Vagina (tissue), 2 donors: ENCODE data around the gene BRSK2. TPM values are rescaled to one million over a fixed set of nuclear protein-coding genes. Genes with fewer than 3 reads are reported as not detected.
"Not testable (repeated sequence)": the region's sequence is repeated elsewhere in the genome, so short reads cannot be mapped to it uniquely, and the experiment has no call there.

Experiments used
- DNase-seq, 2 donors: peaks; one replicate each; pipeline ENCODE4 v3.0.0-alpha.2; 2017; ENCODE audit errors: extremely low spot score in 2 of 2
- H3K27ac ChIP-seq: fragments of 200-600 bp; sonication (generic); one replicate; pipeline ENCODE4 v1.5.1; 2019
- H3K27me3 ChIP-seq: fragments of 200-600 bp; sonication (generic); one replicate; pipeline ENCODE4 v1.5.1; 2019
- H3K36me3 ChIP-seq, 2 donors: fragments of 200-600 bp; sonication (generic); one replicate each; pipeline ENCODE4 v1.5.1; 2017 to 2019
- H3K4me1 ChIP-seq: fragments of 200-600 bp; sonication (generic); one replicate; pipeline ENCODE4 v1.5.1; 2019
- H3K4me3 ChIP-seq, 2 donors: fragments of 200-600 bp; sonication (generic); 1 replicate in 1 of 2; 2 replicates in 1 of 2; pipeline ENCODE4 v1.5.1; 2016 to 2019
- H3K9me3 ChIP-seq: fragments of 200-600 bp; sonication (generic); one replicate; pipeline ENCODE4 v1.5.1; 2019
- POLR2A ChIP-seq, 2 donors: fragments of 450-650 bp; IDR thresholded peaks; one replicate each; pipeline ENCODE4 v1.6.1; 2017; ENCODE audit warnings: antibody characterized with exemption in 2 of 2, mild to moderate bottlenecking in 2 of 2, moderate library complexity in 2 of 2
- POLR2AphosphoS5 ChIP-seq, 2 donors: sonication (generic); formaldehyde crosslinking; IDR thresholded peaks; one replicate each; pipeline ENCODE4 v1.9.0; 2017; ENCODE audit warnings: antibody characterized with exemption in 2 of 2, mild to moderate bottlenecking in 2 of 2, low read depth in 1 of 2; ENCODE audit not compliant: insufficient read depth in 1 of 2
- intact Hi-C: fragments of 100-400 bp; cut with DNase I; formaldehyde crosslinking; loops from one replicate; pipeline ENCODE4 v1.15.1; 2023
- total RNA-seq: library from RNA; depleted of rRNA; stranded (reverse); fragments of >200 nt; gene quantifications from one replicate; pipeline ENCODE4 v1.2.3, GENCODE V29; 2016
- TF ChIP-seq, protein P1 (sequence below), 3 experiments: fragments of 450-650 bp in 2 of 3; fragments of 200-600 bp in 1 of 3; sonication (generic) in 1 of 3; IDR thresholded peaks; one replicate each; pipeline ENCODE4 v1.5.1; 2017 to 2019; ENCODE audit warnings: antibody characterized with exemption in 3 of 3, mild to moderate bottlenecking in 2 of 3, moderate library complexity in 2 of 3

The BRSK2 gene
- total RNA-seq, 1 donor from 2014 or later = 3.9 TPM

DNA sequence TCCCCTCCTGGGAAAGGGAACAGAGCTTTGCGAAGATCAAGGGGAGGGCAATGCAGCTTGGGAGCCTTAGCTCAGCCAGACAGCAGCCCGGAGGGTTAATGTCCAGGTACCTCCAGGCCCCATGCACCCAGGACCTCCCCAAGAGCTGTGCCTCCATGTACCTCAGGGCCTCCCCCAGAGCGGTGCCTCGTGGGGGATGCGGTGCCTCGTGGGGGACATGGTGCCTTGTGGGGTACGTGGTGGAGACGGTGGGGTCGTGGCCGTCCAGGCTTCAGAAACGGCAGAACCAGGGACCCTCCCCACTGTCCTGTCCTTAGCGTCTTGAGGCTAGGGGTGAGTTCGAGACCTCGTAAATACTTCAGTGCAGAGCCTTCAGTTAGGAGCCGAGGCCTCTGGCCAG, 33.2 kb downstream of the BRSK2 start:
- H3K27me3 ChIP-seq = no peaks in the 10 kb centered on the region
- TF ChIP-seq POLR2AphosphoS5 (IDR thresholded peaks at IDR 0.05; ENCODE audit: insufficient read depth in 1 of 2, low read depth in 1 of 2) (no peak), POLR2A (IDR thresholded peaks at IDR 0.05) (no peak)
- TF ChIP-seq, protein P1, sequence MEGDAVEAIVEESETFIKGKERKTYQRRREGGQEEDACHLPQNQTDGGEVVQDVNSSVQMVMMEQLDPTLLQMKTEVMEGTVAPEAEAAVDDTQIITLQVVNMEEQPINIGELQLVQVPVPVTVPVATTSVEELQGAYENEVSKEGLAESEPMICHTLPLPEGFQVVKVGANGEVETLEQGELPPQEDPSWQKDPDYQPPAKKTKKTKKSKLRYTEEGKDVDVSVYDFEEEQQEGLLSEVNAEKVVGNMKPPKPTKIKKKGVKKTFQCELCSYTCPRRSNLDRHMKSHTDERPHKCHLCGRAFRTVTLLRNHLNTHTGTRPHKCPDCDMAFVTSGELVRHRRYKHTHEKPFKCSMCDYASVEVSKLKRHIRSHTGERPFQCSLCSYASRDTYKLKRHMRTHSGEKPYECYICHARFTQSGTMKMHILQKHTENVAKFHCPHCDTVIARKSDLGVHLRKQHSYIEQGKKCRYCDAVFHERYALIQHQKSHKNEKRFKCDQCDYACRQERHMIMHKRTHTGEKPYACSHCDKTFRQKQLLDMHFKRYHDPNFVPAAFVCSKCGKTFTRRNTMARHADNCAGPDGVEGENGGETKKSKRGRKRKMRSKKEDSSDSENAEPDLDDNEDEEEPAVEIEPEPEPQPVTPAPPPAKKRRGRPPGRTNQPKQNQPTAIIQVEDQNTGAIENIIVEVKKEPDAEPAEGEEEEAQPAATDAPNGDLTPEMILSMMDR (IDR thresholded peaks at IDR 0.05) = no peak
- H3K4me3 ChIP-seq = no peak overlapping the region
- no peaks in the 10 kb centered on the region for H3K36me3 ChIP-seq
- DNase-seq = no peak
- intact Hi-C loops = no loop called here
- peaks cover 13% of the 10 kb centered on the region for H3K9me3 ChIP-seq
- no peaks in the 10 kb centered on the region for H3K4me1 ChIP-seq
- H3K27ac ChIP-seq = no peak overlapping the region

DNA sequence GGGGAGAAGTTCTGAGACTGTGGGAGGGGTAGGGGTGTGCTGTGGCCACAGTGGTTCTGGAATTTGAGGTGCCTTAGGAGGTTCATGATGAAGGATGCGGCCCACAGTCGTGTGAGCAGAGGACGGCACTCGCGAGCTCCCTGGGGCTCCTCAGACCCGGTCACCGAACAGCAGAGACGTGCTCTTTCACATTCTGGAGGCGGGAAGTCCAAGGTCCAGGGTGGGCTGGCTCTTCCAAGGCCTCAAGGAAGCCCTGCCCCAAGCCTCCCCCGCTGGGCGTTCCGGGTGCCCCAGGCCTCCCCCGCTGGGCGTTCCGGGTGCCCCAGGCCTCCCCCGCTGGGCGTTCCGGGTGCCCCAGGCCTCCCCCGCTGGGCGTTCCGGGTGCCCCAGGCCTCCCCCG, 33.7 kb downstream of the BRSK2 start:
- H3K27me3 ChIP-seq, DNase-seq, H3K27ac ChIP-seq, H3K9me3 ChIP-seq, H3K36me3 ChIP-seq, intact Hi-C loops, H3K4me3 ChIP-seq, H3K4me1 ChIP-seq: not testable (repeated sequence)

DNA sequence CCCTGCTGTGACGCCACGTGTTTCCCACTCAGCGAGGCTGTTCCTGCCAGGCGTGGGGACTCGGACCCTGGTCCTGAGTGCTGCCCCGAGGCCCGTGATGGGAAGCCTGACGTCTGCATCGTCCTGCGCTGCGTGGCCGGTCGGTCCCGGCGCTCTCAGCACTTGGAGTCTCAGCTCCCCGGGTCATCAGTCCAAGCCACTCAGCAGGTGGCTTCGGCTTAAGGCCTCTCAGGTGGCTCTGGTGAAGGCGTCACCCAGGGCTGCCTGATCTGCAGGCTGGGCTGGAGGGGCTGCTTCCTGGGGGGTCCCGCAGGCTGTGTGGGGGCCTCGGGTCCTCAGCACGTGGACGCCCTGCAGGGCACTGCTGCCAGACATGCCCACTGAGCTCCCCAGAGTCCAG, 35.3 kb downstream of the BRSK2 start:
- no peaks in the 10 kb centered on the region for H3K36me3 ChIP-seq
- no peak overlapping the region for H3K27ac ChIP-seq
- no peaks in the 10 kb centered on the region for H3K9me3 ChIP-seq
- intact Hi-C loops = no loop called here
- H3K27me3 ChIP-seq = no peaks in the 10 kb centered on the region
- no peak overlapping the region for H3K4me3 ChIP-seq
- no peak for DNase-seq
- TF ChIP-seq POLR2A (IDR thresholded peaks at IDR 0.05) (no peak), POLR2AphosphoS5 (IDR thresholded peaks at IDR 0.05; ENCODE audit: insufficient read depth in 1 of 2, low read depth in 1 of 2) (no peak)
- TF ChIP-seq, protein P1 (IDR thresholded peaks at IDR 0.05) = no peak
- H3K4me1 ChIP-seq = no peaks in the 10 kb centered on the region

GRCh38 chr11:1425439-1425838, 35.7 kb downstream of the BRSK2 start:
- H3K27ac ChIP-seq = no peak overlapping the region
- H3K27me3 ChIP-seq = no peaks in the 10 kb centered on the region
- intact Hi-C loops = no loop called here
- DNase-seq = no peak
- no peaks in the 10 kb centered on the region for H3K4me1 ChIP-seq
- TF ChIP-seq POLR2AphosphoS5 (IDR thresholded peaks at IDR 0.05; ENCODE audit: insufficient read depth in 1 of 2, low read depth in 1 of 2) = no peak
- TF ChIP-seq, protein P1 (IDR thresholded peaks at IDR 0.05) = no peak
- TF ChIP-seq POLR2A (IDR thresholded peaks at IDR 0.05) = no peak
- no peaks in the 10 kb centered on the region for H3K36me3 ChIP-seq
- no peaks in the 10 kb centered on the region for H3K9me3 ChIP-seq
- H3K4me3 ChIP-seq = no peak overlapping the region

DNA sequence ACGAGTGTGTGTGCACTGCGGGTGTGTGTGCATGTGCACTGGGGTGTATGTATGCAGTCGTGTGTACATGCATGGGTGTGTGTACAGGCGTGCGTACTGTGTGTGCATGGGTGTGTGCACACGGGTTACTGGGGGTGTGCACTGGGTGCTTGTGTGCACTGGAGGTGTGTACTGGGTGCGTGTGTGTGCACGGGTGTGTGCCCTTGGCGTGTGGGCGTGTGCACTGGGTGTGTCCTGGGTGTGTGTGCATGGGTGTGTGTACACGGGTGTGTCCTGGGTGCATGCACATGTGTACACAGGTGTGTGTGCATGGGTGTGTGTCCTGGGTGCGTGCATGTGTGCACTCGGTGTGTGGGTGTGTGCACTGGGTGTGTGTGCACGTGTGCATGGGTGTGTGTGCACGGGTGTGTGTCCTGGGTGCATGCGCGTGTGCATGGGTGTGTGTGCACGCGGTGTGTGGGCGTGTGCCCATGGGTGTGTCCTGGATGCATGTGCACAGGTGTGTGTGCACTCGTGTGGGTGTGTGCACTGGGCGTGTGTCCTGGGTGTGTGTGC, 39.1 kb downstream of the BRSK2 start:
- no peaks in the 10 kb centered on the region for H3K27me3 ChIP-seq
- TF ChIP-seq POLR2A (IDR thresholded peaks at IDR 0.05) (no peak), POLR2AphosphoS5 (IDR thresholded peaks at IDR 0.05; ENCODE audit: insufficient read depth in 1 of 2, low read depth in 1 of 2) (no peak)
- TF ChIP-seq, protein P1 (IDR thresholded peaks at IDR 0.05) = no peak
- no peak overlapping the region for H3K4me3 ChIP-seq
- H3K27ac ChIP-seq = no peak overlapping the region
- H3K4me1 ChIP-seq = no peaks in the 10 kb centered on the region
- H3K36me3 ChIP-seq = no peaks in the 10 kb centered on the region
- intact Hi-C loops = no loop called here
- no peaks in the 10 kb centered on the region for H3K9me3 ChIP-seq
- DNase-seq = no peak
